Right renal cortex interstitium (tissue), 3 donors: Measurements from ENCODE around the gene PLOD3. TPM values are rescaled to one million over a fixed set of nuclear protein-coding genes. Genes with fewer than 3 reads are reported as not detected.
"Not testable (repeated sequence)": the region's sequence is repeated elsewhere in the genome, so short reads cannot be mapped to it uniquely, and the experiment has no call there.

Experiments
- DNase-seq, 3 donors: peaks; one replicate each; pipeline ENCODE4 v3.0.0-alpha.2; 2013; ENCODE audit warnings: low read depth in 3 of 3, low spot score in 2 of 3
- polyA plus RNA-seq, 3 donors: library from polyadenylated mRNA; unstranded; fragments of 120-200 nt; gene quantifications; one replicate each; pipeline ENCODE4 v1.2.1, GENCODE V29; 2013; ENCODE audit not compliant: insufficient read length in 3 of 3

The PLOD3 gene
- polyA plus RNA-seq, 3 donors: 41.6 to 42.5 (median 42.4) TPM

DNA sequence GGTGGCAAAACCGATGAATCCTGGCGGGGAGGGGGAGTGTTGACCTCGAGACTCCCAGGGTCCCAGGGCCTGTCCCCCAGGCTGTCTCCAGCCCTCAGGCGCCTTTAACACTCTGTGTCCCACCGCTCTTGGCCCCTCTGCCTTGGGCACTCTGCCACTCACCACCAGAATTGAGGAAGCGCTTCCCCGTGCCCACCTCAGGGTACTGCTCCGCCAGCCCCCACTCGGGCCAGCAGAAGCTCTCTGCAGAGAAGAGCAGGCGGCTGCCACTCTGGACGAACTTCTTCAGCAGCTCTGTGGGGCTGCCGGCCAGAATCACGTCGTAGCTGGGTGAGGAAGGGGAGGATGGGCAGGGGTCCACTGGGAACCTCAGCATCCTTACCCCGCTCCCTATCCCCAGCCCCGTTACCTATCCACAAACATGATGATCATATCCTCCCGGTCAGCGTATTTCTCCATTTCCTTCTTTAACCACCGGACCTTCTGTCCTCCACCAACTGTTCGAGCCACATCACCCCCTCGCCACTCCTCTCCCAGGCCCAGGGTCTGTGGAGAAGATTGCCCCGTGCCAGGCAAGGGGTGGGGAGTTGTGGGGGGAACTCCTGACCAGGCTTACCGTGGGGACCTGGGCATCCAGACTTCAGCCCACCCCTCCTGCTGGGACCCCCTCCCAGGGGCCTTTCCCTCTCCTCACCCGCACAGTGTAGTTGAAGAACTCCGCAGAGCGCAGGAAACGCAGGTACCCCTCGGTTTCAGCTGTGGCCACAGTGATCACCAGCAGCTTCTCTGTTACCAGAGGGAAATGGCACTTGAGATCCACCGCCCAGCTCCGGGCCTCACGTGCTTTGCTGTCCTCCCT lies 1.2 kb downstream of the PLOD3 start:
- no peak for DNase-seq

DNA sequence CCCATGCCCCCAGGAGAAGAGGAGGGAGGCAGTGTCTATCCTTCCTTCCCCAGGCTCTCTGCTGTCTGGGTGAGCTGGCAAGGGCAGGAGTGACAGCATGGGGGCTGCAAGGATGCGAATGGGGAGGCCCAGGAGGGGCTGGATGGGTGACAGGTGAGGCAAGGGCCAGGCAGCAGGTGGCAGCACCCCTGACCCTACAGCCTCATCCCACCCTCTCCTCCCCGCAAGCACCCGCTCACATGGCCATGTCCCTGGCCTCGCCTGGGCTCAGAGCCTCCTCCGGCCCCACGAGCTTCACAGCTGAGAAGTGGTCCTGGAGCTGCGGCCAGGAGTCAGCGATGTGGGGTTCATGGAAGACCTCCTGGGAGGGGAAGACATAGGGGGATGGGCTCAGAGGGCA lies 5.4 kb downstream of the PLOD3 start:
- no peak for DNase-seq

DNA sequence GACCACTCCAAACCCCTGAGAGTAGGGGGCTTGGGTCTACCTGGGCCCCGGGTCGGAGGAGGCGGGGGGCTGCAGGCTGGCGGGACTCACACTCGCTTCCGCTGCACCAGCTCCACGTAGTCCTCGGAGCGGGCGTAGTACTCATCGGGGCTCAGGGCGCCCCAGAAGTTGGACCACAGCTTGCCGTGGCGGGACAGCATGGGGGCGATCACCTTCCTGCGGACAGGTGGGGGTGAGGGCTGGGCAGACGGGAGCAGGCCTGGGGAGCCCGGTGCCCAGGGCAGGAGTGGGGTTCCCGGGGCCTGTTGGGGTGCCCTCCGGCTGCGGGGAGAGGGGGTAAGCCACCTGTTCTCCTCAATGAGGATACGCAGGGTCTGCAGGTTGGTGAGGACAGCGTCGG lies 5.9 kb downstream of the PLOD3 start:
- no peak for DNase-seq

DNA sequence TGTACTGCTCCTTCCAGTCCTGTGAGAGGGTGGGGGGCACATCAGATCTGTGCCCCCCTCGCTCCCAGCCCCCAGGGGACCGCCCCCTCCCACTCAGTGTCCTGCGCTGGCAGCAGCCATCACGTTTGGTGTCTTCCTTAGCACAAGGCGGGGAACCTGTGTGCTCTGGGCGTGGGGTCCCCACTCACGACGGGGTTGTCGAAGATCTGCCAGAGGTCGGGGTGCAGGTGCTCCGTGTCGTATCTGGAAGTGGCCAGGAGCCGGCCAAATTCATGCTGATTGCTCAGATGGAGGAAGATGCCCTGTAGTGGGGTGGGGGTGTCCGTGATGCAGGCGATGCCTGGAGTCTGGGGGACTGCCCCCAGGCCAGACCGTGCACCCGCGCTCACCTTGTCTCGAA lies 7.2 kb downstream of the PLOD3 start:
- DNase-seq: no peak

DNA sequence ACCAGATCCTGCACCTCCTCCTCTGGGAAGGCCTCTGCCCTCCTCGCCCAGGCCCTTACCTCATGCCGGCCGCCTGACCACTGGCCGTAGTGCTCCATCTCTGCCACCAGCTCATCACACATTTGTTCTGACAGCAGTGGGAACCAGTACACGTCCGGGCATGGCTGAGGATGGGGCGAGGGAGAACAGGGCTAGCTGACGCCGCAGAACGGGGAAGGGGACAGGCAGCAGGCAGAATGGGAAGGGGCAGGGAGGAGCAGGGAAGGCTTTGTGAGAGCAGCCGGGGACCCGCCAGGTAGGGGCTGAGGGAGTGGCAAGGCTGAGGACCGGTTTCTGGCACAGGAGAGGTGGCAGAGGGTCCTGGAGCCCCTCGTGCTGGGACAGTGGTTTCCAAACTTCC lies 8.6 kb downstream of the PLOD3 start:
- DNase-seq: no peak

DNA sequence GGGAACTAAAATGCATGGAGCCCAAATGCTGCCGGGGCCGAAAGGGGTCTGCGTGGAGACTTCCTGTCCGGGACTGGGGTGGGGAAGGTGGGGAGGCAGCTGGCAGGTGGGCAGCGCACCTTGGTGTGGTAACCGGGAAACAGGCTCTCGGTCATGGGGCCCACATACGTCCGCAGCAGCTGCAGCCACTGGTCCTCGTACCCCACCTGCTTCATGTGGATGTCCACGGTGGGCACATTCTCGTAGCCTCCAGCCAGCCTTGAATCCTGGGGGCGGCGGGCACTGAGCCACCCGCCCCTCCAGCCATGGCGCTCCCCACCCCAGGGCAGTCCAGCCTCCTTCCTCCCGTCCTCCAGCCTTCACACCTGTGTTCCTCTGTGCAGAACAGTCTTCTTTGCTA lies 9.9 kb downstream of the PLOD3 start:
- DNase-seq: no peak

DNA sequence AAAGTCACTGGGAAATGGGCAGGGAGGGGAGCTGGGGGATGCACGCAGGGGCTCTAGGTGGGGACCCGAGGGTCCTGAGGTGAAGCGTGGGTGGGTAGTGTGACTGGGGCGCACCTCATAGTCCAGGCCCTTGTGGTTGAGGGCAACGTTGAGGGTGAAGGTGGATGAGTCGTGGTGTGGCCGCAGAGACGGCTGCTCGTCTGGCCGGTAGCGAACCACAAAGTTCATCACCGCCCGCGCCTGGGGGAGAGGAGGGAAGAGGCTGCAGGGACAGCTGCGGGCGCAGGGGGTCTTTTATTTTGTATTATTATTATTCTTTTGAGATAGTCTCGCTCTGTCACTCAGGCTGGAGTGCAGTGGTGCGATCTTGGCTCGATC lies 10.7 kb downstream of the PLOD3 start:
- DNase-seq: no peak

DNA sequence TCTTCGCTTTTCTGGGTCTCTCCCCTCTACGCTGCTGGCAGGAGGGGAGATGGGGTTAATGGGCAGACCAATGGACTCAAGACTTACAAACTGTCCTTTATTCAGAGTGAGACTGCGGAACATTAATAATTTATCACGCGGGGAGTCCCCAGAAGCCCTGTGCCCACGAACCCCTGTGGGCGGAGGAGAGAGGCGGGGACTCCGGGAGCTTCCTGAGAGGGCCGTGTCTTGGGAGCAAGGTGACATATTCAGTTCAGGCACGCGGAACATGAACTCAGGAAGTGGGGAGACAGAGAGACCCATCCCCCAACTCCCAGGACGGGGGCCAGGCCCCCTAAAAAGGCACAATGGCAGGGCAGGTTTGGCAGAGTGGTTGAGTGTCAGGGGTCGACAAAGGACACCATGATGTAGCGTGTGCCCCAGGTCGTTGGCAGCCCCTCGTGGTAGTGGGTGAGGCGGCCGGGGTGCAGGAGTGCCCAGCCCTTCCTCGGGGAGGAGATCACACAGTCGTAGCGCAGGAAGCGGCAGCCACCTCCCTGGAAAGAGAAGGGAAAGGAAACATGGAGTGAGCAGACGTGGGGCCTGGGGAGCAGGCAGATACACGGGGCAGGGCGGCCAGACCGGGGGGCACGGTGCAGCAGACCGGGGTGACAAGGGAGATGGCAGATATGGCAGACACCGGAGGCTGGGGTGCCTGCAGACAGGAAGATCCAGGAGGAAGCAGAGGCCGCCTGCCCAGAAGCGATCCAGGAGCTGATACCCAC lies 11.3 kb downstream of the PLOD3 start:
- DNase-seq: no peak

DNA sequence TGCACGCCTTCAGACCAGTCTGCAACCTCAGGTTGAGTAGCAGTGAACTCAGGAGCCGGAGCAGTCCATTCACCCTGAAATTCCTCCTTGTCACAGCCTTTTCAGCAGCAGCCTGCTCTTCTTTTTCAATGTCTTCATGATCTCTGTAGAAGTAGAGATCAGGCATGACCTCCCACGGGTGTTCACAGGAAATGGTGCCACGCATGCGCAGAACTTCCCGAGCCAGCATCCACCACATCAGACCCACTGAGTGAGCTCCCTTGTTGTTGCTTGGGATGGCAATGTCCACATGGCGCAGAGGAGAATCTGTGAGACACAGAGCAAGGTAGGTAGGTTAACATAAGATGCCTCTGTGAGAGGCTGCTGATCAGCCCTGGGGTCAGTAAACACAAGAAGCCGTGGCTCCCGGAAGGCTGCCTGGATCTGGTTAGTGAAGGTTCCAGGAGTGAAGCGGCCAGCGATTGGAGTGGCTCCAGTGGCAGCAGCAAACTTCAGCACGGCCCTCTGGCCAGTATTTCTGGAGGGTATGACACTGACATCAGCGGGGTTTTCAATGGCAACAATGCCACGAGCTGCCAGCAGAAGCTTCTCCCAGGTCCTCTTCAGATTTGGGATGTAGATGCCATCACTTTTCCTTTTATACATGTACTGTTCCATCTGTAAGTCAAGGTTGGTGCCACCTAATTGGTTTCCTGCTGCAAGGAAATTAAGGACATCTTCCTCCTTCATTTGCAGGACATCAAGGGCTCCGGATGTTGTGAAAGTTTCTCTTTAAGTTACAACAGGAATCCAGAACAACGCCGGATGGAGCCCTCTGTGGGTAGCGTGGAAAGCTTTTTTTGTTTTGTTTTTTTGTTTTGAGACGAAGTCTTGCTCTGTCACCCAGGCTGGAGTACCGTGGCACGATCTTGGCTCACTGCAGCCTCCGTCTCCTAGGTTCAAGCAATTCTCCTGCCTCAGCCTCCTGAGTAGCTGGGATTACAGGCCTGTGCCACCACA lies 13.3 kb downstream of the PLOD3 start:
- not testable (repeated sequence) for DNase-seq

DNA sequence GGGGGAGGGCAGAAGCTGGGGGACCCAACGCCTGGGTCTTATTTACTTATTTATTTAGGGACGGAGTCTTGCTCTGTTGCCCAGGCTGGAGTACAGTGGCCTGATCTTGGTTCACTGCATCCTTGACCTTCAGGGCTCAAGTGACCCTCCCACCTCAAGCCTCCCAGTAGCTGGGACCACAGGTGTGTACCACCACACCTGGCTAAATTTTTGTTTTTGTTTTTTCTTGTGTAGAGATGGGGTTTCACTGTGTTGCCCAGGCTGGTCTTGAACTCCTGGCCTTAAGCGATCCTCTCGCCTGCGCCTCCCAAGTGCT lies 14.8 kb downstream of the PLOD3 start:
- DNase-seq: no peak

DNA sequence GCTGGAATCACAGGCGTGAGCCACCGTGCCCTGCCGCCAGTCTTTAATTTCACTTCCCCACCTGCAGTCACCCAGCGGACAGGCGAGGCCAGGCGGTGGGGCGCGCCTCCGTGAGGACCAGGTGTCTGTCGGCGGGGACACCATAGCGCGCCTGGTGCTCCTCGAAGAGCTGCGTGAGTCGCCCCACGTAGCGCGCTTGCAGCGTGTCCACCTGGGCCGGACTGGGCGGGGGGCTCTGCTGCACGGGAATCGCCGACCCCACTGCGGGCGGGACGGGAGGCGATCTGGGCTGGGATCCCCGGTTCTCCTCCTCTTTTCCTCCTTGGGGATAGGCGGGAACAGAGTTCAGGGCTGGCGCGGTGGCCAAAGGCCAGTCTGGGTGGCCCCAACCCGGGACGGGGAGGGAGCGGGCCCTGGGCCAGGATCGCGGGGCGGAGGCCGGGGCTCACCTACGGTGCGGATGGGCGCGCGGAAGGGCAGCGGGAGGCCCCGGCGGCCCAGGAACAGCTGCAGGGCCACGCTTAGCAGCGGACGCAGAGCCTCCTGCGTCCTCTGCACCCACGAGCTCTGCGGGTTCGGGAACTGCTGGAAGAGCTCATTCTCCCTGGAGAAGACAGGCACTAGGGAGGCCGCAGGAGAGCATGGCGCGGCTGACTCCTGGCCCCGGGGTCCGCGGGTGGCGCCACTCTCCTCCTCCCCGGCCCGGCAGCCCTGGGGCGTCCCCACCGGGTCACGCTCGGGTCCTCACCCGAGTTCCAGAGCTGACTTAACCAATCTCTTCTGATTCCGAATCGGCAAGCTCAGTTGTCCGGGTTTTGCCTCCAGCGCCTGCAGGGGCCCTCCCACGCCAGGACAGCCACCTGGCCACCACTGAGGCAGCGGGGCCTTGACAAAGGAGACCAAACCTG lies 15.4 kb downstream of the PLOD3 start:
- no peak for DNase-seq

DNA sequence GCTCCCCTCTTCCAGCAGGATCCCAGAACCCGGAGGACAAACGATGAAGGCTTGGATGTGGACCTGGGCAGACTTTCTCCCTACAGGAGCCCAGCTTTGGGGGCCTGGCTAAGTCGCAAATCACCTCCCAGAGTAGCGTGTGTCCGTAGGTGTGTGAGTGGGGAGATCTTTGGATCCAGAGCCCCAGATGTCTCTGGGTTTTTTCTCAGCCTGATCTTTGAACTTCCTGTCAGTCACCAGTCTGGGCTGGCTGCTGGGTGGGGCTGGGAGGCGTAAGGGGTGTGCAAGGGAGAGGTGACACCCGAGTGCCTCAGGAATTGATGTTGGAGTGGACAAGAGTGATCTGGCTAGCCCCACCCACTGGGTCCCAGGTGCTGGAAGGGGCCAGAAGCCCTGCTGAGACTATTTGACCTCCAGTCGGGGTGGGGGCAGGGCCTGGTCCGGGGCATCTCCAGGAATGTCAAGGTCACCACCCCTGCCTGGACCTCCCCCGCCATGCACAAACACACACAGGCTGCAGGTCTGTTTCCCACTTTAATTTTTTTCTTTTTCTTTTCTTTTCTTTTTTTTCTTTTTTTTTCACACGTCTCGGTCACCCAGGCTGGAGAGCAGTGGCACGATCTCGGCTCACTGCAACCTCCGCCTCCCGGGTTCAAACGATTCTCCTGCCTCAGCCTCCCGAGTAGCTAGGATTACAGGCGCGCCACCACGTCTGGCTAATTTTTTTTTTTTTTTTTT lies 16.4 kb downstream of the PLOD3 start, which contains the start of gene MOGAT3:
Gene MOGAT3 (minus strand): TSS at position 175 of the 738 bp plus-strand sequence. CDS start 182 bp downstream, outside the sequence.
- DNase-seq: no peak

DNA sequence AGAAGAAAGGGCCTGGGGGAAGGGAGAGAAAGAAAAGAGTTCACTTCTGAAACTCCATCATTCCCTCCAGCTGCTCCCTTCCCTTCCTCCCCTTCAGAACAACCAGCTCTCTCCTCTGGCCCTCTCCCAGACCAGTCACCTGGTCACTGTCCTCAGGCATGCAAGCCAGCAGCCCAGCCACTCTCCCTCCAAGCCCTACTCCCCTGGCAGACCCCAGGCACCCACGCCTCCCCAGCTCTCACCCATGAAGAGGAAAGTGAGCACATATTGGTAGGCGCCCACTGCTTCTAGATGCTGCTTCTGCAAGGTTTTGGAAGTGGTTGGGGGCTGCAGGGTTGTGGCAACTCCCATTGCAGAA lies 16.9 kb downstream of the PLOD3 start:
- no peak for DNase-seq

DNA sequence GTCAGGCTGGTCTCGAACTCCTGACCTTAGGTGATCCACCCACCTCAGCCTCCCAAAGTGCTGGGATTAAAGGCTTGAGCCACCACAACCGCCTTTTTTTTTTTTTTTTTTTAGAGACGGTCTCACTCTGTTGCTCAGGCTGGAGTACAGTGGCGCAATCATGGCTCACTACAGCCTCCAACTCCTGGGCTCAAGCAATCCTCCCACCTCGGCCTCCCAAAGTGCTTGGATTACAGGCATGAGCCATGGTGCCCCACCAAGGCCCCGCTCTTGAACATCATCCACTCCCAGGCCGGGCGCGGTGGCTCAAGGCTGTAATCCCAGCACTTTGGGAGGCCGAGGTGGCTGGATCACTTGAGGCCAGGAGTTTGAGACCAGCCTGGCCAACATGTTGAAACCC lies 17.9 kb downstream of the PLOD3 start:
- DNase-seq: not testable (repeated sequence)

DNA sequence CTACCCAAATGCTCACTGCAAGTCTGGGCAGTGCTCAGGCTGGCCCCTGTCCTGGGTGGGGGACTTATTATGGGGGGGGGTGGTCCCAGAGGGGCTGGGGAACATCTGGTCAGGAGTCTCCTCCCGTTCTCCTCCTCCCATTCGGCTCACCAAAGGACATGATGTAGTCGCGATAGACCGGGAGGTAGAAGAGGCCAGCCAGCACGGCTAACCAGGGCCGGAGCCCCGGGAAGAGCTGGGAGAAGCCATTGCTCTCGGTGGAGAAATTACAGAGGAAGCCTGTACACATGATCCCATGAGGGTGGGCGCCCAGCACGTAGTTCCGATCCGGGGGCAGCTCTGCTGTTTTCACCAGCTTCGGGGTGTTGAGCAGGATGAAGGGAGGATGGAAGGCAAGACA lies 18.9 kb downstream of the PLOD3 start:
- no peak for DNase-seq

DNA sequence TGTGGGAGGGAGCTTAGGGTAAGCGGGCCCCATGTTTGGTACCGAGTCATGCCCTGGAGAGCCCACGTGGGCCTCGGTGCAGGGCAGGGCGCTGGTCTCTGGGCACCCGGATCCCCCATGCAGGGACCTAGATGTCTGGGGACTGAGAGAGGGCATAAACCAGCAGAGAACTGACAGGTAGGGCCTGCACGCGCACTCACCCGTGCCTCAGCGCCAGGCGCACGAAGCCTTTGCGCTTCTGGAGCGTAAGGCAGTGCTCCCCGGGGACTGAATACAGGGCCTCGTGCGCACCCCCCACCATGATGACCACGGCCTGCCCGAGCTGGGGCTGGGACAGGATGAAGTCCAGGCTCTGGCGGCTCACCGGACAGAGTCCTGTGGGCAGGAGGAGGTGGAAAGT lies 19.4 kb downstream of the PLOD3 start:
- DNase-seq: no peak

DNA sequence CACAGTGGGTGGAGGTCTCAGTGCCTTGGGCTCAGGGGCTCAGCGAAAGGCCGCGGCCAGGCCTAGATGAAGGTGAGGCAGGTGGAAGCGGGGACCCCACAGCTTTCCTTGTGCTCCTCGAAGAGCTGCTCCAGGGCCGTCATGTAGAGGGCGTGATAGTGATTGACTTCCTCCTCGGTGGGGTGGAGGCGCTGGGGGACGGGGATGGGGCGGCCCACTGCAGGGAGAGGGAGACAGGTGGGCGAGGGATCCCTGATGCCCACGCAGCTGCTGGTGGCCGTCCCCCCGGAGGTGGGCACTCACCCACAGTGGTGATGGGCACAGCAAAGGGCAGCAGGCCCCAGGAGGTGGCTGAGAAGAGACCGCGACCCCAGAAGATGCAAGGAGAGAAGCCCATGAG lies 21.5 kb downstream of the PLOD3 start:
- no peak for DNase-seq

DNA sequence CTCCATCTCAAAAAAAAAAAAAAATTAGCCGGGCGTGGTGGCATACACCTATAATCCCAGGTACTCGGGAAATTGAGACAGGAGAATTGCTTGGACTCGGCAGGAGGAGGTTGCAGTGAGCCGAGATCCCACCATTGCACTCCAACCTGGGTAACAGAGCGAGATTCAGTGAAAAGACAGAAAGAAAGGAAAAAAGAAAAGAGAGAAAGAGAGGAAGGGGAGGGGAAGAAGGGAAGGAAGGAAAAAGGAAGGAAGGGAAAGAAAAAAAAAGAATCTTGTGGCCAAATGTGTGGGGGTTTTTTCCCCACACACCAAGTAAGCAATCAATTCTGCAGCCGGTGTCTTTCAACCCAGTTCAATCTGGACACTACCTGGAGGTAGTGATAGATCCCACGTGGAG lies 28.3 kb downstream of the PLOD3 start:
- DNase-seq: no peak

DNA sequence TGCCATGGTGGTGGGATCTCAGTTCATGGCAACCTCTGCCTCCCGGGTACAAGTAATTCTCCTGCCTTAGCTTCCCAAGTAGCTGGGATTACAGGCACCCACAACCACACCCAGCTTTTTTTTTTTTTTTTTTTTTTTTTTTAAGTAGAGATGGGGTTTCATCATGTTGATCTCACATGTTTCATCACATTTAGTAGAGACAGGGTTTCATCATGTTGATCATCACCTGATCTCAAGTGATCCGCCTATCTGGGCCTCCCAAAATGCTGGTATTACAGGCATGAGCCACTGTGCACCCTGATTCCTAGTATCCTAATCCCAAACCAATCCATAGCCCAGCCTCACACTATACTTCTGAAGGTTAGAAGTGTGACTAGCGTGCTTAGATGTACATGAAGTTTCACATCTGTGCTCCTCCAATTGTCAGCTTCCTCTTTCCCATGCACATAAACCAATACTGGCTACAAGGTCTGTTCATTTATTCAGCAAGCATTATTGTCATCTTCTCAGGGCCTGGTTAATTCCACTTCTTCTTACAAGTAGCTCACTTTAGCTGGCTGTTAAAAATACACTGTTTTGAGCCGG lies 30.4 kb downstream of the PLOD3 start:
- no peak for DNase-seq
